Measurements from ENCODE around the gene IL16.
A peak's percentile ranks its signal among the peaks of the same experiment; 100 is the strongest.
"Not testable (repeated sequence)": the region's sequence is repeated elsewhere in the genome, so short reads cannot be mapped to it uniquely, and the experiment has no call there.

IL16 gene

DNA sequence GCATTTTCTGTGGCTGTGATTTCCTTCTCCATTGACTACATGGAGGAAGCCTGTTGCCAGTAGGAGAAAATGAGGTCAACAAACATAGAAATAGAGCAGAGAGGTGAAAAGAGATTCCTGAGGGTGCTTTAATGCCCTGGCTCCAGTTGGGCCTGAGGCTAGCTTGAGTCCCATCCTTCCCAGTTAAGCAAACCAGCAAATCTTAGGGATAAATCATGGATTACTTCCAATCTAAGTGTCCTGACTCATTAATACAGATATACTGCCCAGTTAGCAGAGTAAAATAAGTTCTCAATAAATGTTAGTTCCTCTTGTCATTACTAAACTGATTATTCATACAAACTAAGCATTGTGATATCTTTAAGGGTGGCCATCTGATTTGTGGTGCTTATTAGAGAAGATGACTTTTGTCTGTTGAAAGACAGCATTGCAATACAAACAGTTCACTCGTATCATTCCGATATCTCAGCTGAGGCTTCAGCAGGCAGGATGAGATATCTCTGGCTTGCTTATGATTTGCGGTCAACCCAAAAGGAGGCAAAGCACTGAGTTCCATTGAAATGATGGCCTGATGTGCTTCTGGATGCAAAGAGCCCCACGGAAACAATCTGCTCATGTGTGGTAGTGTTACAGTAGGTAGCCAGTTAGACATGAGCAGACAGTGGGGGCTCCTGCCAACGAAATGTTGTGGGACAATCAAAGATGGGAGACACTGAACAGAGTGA, 133.8 kb downstream of the IL16 start:
- TF ChIP-seq, protein P1, sequence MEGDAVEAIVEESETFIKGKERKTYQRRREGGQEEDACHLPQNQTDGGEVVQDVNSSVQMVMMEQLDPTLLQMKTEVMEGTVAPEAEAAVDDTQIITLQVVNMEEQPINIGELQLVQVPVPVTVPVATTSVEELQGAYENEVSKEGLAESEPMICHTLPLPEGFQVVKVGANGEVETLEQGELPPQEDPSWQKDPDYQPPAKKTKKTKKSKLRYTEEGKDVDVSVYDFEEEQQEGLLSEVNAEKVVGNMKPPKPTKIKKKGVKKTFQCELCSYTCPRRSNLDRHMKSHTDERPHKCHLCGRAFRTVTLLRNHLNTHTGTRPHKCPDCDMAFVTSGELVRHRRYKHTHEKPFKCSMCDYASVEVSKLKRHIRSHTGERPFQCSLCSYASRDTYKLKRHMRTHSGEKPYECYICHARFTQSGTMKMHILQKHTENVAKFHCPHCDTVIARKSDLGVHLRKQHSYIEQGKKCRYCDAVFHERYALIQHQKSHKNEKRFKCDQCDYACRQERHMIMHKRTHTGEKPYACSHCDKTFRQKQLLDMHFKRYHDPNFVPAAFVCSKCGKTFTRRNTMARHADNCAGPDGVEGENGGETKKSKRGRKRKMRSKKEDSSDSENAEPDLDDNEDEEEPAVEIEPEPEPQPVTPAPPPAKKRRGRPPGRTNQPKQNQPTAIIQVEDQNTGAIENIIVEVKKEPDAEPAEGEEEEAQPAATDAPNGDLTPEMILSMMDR (conservative IDR thresholded peaks at IDR 0.05): no peak
- no peak overlapping the region for H3K27ac ChIP-seq

DNA sequence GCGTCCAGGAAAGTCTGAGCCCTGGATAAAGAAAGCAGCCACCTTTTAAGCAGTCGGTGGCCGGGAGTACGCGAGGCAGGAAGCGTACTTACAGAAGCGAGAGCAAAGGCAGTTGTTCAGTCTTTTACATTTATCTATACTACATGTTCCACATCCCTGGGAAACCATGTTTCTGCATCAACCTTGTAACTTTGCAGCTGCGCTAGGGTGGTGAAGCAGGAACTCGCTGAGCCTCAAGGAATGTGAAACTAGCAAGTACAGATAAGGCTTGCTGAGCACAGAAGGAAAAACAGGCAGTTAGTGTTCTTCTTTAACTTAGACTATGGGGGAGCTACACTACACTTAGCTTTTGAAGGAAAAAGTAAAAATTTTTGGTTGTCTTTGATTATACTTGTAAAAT, 134.5 kb downstream of the IL16 start:
- H3K27ac ChIP-seq: not testable (repeated sequence)

DNA sequence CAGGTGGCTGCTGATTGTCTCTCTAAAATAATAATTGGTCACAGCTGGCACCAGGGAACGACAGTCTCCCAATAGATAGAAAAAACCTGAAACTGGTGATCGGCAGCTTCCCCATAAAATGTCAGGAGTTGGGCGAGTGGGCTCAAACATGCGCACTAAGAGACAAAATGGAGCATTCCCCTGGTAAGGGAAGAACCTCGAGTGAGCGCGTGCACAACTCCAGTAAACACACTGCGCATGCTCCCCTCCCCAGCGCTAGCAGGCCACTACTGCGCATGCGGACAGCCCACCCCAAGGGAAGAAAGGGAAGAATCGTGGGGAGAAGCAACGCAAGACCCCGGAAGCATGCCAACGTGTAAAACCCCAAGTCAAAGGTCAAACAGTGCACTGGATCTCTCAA, 134.9 kb downstream of the IL16 start:
- TF ChIP-seq, protein P1 (conservative IDR thresholded peaks at IDR 0.05): no peak
- no peak overlapping the region for H3K27ac ChIP-seq

DNA sequence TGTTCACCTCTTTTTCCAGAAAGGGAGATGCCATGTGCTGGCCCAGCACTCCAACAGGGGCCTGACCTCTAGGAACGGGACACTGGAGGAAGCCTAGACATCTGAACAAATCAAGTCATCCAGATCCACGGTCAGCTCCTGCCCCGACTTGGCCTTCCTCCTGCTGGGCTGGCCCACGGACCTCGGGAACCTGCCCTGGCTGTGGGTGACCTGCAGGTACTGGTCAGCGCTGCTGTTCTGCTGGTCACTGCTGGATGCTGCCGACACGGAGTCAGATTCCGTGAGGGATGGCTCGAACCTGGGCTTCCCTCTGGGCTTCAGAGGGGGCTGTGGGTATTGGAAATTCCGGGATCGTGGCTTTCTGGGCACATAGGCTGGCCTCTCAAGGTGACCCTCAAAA, 135.6 kb downstream of the IL16 start:
- H3K27ac ChIP-seq: no peak overlapping the region
- TF ChIP-seq, protein P1 (conservative IDR thresholded peaks at IDR 0.05): no peak

DNA sequence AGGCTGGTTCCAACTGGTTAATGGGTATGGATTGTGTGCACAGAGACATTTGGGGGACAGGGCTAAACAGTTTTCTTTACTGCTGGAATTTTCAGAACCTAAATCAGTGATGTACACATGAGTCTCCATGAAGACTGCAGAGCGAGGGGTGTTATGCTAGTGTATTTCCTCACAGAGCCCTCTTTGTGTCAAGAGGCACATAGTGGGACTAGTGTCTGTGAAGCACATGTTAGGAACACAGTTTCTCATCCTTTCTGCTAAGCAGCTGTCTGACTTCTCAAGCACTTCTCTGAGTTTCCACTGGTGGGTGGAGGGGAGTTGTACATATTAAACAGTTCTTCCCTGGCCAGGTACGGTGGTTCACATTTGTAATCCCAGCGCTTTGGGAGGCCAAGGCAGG, 136.7 kb downstream of the IL16 start:
- H3K27ac ChIP-seq: no peak overlapping the region
- TF ChIP-seq, protein P1 (conservative IDR thresholded peaks at IDR 0.05): no peak

DNA sequence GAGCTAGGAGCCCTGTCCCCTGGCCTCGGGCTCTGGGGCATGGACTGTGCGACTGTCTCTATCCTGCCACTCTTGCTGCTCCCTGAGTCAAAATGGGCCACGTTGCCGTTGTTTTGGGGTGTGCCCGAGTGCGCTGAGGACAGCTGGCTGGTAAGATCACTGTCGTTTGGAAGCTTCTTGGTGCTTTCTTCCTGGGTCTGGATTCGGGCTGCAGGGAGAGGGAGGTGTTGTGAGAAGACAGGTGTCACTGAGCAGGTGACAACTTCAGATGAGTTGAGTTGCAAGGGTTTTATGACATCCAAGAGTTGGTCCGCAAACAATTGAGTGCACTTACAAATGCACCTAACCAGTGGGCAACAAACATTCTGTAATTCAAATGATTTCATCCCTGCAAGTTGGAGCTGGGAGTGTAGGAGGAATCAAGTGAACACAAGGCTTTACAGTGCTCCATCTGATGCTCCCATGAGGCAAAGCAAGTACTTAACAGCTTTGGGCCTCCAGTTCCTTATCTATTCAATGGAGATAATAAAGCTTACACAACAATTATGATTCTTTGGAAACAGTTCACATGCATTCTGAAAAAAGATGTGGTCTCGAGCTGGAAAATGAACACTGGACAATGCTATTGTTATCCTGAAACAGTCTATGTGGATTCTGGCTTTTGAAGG, 138.2 kb downstream of the IL16 start:
- H3K27ac ChIP-seq: no peak overlapping the region
- TF ChIP-seq, protein P1 (conservative IDR thresholded peaks at IDR 0.05): no peak

DNA sequence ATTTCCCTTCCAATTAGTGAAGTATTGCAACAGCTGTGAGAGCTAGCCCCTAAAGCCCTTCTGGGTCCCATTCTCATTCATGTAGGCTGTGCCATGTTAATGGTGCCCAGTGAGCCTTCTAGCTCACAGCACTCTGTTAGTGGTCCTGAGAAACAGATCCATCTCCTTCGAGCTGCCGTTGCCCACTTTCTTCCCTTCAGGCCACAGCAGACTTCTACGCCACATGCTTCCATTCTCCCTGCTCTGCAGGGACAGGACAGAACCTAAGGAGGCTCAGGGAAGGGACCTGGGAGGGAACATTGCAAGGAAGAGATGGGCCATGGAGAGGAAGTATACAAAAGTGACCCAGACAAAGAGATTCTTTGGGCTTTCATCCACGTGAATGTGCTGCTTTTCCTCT, 139.0 kb downstream of the IL16 start:
- TF ChIP-seq, protein P1 (conservative IDR thresholded peaks at IDR 0.05): no peak
- H3K27ac ChIP-seq: no peak overlapping the region

DNA sequence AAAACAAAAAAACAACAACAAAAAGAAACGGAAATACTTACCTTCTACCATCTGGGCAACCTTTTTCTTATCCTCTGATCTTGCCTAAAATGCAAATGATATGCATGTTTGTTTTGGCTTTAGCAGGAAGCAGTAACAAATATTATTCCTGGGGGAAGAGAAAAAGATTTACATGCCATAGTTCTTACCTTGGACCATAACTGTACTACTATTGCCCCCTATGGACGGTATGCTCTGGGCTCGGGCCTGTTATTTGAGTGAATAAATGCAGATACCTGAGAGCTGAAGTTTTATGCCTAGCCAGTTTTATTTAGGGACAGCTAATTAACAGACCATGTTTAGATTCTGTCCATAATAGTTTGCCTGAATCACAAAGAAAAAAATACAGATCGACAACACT, 139.9 kb downstream of the IL16 start:
- TF ChIP-seq, protein P1 (conservative IDR thresholded peaks at IDR 0.05): no peak; the same call in 1 of the 2 replicates
- peak overlapping the region; percentile 14; the same call in 1 of the 2 replicates for H3K27ac ChIP-seq

Data from VCaP (cell line).